ENCODE results near the gene FAAP20.
A peak's percentile ranks its signal among the peaks of the same experiment; 100 is the strongest.

Gene FAAP20

DNA sequence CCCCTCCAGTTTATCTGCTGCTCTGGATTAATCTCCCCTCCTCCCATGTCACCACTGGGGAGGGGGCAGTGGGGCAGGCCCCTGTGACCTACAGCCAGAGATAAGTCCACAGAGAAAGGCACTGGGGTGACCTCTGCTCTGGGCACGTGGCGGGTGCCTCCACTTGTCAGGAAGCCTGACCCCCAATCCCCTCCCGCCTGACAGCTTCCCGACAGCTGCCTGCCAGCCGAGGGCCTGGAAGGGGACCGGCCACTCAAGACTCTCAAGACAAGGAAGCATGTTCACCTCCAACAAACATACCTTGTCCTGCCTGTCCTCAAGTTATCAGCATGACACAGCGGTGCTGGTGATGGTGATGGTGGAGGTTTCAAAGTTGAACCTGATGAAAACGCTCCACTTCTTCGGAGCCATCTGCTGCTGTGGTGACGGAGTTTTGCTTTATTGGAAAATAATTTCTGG, 3.2 kb upstream of the FAAP20 start:
- DNase-seq (ENCODE audit: low read depth): no peak
- H3K4me3 ChIP-seq (ENCODE audit: low read depth, low read length): no peak overlapping the region
- TF ChIP-seq CTCF (IDR thresholded peaks at IDR 0.05; ENCODE audit: insufficient read depth, low read depth, low read length, missing control alignments): no peak

GRCh38 chr1:2196901-2197638, 2.5 kb upstream of the FAAP20 start:
- DNase-seq (ENCODE audit: low read depth): no peak
- no peak overlapping the region for H3K4me3 ChIP-seq (ENCODE audit: low read depth, low read length)
- TF ChIP-seq CTCF (IDR thresholded peaks at IDR 0.05; ENCODE audit: insufficient read depth, low read depth, low read length, missing control alignments): no peak

DNA sequence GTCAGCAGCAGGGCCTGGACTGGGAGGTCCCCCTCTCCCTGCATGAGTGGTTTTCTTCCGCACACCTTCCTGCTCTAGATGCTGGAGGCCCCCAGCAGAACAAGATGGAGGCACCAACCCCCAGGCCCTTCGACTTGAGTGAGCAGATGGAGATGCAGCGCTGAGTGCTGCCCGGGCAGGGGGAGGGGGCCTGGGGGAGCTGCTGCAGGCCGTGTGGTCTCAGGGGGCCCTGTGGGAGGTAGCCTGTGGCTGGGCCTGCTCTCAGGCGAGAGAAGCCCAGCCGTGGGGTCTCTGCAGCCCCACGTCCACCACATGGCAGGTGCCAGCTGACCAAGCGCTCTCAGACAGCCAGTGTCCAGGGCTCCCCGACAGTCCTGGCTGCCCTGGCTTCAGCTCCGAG, 1.2 kb upstream of the FAAP20 start:
- DNase-seq (ENCODE audit: low read depth): no peak
- TF ChIP-seq CTCF (IDR thresholded peaks at IDR 0.05; ENCODE audit: insufficient read depth, low read depth, low read length, missing control alignments): no peak
- H3K4me3 ChIP-seq (ENCODE audit: low read depth, low read length): no peak overlapping the region

DNA sequence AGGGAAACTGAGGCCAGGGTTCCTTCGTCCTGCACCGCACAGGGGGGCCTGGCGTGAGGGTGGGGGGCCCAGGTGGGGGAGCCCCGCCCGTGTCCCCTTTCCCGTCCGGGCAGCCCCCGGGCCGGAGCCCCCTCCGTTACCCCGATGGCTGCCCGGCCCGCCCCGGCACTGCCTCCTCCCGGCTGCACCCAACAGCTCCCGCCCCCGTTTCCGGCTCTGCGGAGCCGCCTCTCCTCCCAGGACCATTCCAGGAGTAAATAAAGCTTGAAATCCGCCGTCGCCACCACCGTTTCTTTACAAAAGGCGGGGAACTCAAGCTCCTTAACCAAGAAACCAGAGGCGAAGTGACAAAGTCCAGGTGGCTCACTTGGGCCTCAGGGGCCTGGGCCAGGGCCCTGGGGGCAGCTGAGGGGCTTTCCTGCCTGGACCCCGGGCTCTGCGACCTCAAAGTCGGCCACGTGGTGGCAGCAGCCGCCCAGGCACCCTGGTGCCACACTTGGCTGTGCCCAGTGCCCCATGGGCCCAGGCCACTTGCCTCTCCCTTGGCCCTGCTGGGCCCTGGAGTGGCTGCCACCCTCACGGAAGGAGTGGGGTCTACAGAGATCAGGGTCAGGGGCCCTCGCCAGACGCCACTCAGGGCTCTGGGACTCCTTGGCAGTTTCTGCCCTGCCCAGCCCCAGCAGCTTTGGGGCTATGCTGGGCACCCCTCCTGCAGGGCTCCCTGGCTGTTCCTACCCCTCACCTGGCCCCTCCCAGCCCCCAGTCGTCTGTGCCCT, 514 bp upstream of the FAAP20 start:
- peak; percentile 86 for TF ChIP-seq CTCF (IDR thresholded peaks at IDR 0.05; ENCODE audit: insufficient read depth, low read depth, low read length, missing control alignments)
- peak overlapping the region; percentile 65 for H3K4me3 ChIP-seq (ENCODE audit: low read depth, low read length)
- DNase-seq (ENCODE audit: low read depth): peak; percentile 87

GRCh38 chr1:2193514-2194281, 874 bp downstream of the FAAP20 start:
- TF ChIP-seq CTCF (IDR thresholded peaks at IDR 0.05; ENCODE audit: insufficient read depth, low read depth, low read length, missing control alignments): no peak
- peak overlapping the region; percentile 61 for H3K4me3 ChIP-seq (ENCODE audit: low read depth, low read length)
- no peak for DNase-seq (ENCODE audit: low read depth)

DNA sequence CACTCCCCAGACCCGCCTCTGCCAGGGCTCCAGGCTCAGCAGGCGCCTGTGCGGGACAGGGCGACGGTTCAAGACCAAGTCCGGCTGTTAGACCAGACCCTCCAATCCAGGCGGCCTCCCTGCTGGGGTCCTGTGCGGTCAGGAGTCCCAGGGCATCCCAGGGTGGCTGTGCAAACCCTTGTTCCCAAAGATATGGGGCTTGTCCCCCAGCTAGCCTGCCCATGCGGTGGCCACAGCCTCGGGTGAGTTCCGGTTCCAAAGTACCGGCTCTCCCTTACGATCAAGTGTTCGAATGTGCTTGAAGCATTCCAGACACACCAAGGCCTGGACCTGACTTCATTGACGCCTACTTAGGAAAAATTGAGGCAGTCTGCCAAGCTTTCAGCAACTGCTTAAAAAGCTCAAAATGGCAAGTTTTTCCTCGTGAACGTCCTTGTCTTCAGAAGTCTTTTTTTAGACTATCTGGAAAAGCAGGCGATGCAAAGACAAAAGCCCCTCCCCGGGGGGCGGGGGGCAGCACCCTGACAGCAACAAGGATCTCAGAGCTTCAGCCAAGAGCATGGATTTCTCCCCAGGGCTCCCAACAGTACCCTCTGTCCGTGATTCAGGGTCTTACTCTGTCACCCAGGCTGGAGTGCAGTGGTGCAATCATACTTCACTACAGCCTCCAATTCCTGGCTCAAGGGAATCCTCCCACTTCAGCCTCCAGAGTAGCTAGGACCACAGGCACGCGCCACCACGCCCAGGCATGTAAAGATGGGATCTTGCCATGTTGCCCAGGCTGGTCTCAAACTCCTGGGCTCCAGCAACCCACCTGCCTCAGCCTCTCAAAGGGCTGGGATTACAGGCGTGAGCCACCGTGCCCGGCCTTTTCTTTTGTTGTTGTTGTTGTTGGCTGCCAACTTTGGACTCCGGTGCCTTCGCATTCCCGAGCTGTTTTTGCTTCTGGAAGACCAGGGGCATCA, 2.3 kb downstream of the FAAP20 start:
- DNase-seq (ENCODE audit: low read depth): no peak
- H3K4me3 ChIP-seq (ENCODE audit: low read depth, low read length): no peak overlapping the region
- TF ChIP-seq CTCF (IDR thresholded peaks at IDR 0.05; ENCODE audit: insufficient read depth, low read depth, low read length, missing control alignments): no peak

Measured in GM12865 (cell line).